C4-2B (cell line): ENCODE data around the gene ALPL.

Experiments
- ZFX ChIP-seq: fragments of 450-650 bp; IDR thresholded peaks from 2 replicates; pipeline ENCODE4 v1.6.1; 2017
- TF ChIP-seq, protein P1 (sequence below): fragments of 450-650 bp; conservative IDR thresholded peaks from 2 replicates; pipeline ENCODE4 v1.5.1; 2017; ENCODE audit warnings: mild to moderate bottlenecking

- TF ChIP-seq, protein P1, sequence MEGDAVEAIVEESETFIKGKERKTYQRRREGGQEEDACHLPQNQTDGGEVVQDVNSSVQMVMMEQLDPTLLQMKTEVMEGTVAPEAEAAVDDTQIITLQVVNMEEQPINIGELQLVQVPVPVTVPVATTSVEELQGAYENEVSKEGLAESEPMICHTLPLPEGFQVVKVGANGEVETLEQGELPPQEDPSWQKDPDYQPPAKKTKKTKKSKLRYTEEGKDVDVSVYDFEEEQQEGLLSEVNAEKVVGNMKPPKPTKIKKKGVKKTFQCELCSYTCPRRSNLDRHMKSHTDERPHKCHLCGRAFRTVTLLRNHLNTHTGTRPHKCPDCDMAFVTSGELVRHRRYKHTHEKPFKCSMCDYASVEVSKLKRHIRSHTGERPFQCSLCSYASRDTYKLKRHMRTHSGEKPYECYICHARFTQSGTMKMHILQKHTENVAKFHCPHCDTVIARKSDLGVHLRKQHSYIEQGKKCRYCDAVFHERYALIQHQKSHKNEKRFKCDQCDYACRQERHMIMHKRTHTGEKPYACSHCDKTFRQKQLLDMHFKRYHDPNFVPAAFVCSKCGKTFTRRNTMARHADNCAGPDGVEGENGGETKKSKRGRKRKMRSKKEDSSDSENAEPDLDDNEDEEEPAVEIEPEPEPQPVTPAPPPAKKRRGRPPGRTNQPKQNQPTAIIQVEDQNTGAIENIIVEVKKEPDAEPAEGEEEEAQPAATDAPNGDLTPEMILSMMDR, result no peak
- no peak for TF ChIP-seq ZFX
Measured at GRCh38 chr1:21553116-21553926, 44.1 kb downstream of the ALPL start.
